BE2C (cell line): ENCODE data around the gene RGS16. TPM values are rescaled to one million over a fixed set of nuclear protein-coding genes. Genes with fewer than 3 reads are reported as not detected.

Experiments used
- DNase-seq: peaks from one replicate; pipeline ENCODE4 v3.0.0-alpha.2; 2020
- H3K27me3 ChIP-seq: fragments of 250-450 bp; sonication (Bioruptor Pico); 2 replicates; pipeline ENCODE4 v1.5.1; 2020; ENCODE audit warnings: mild to moderate bottlenecking
- H3K36me3 ChIP-seq: fragments of 250-450 bp; sonication (Bioruptor Pico); 2 replicates; pipeline ENCODE4 v1.5.1; 2020; ENCODE audit warnings: mild to moderate bottlenecking
- H3K4me1 ChIP-seq: fragments of 250-450 bp; sonication (Bioruptor Pico); 2 replicates; pipeline ENCODE4 v1.5.1; 2020
- H3K4me3 ChIP-seq: 2 replicates; pipeline ENCODE4 v1.5.1; 2011; ENCODE audit warnings: low read depth, low read length
- H3K9me3 ChIP-seq: fragments of 250-450 bp; sonication (Bioruptor Pico); 2 replicates; pipeline ENCODE4 v1.5.1; 2020
- polyA plus RNA-seq: library from polyadenylated mRNA; unstranded; fragments of >200 nt; gene quantifications from one replicate; pipeline ENCODE4 v1.2.1, GENCODE V29; 2012; ENCODE audit warnings: low read depth, missing spikeins; ENCODE audit not compliant: insufficient read length, insufficient read depth
- TF ChIP-seq, protein P1 (sequence below): IDR thresholded peaks from 2 replicates; pipeline ENCODE4 v1.5.1; 2012; ENCODE audit warnings: mild to moderate bottlenecking, low read depth, low read length

The RGS16 gene, protein sequence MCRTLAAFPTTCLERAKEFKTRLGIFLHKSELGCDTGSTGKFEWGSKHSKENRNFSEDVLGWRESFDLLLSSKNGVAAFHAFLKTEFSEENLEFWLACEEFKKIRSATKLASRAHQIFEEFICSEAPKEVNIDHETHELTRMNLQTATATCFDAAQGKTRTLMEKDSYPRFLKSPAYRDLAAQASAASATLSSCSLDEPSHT
- polyA plus RNA-seq: 279 TPM

DNA sequence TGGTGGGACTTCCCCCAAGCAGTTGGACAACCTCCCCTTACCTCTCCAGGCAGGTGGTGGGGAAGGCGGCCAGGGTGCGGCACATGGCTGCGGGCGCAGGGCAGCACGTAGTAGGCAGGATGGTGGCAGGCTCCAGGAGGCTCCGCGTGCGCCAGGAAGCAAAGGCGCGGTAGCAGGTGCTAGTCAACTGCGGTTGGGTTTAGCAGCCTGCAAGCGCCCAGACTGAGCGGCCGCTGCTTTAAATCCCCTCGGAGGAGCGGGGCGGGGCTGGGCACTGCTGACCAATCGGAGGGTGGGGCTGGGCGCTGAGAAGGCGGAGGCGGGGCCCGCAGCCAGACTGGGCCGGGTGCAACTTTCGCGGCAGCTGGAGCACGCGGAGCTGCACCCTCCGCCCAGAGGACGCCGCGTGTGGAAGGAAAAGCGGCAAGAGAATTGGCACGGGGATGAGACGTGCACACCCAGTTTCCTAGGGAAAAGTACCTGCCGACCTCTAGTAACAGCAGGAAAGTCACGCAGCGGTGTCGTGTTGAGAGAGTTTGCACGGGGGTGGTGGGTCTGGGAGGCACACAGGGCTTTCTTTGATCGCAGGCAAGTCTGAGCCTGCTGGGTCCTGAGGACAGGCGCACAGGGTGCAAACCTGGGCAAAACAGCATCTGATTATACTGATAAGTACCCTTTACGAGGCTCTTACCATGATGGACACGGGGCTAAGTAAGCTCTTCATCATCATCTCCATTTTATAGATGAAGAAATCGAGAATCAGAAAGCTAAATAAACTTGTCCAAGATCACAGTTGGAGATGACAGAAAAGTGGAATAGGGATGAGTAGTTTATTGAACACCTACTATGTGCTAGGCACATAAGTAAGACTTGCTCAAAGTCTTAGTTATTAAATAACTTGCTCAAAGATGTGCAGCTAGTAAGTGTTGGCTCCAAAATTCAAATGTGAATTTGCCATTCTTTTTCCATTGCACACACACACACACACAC, at the start of gene RGS16:
Gene RGS16, minus strand, starts transcription at position 215 of the 990 bp plus-strand sequence. Its CDS starts 130 bp downstream, at position 85.
- Histone ChIP-seq H3K4me1 (peaks cover 39% of the 10 kb centered on the region), H3K27me3 (no peaks in the 10 kb centered on the region), H3K36me3 (peaks cover 46% of the 10 kb centered on the region), H3K4me3 (peak within 1 kb of the TSS; percentile 82), H3K9me3 (no peaks in the 10 kb centered on the region)
- DNase-seq: peak; percentile 98
- TF ChIP-seq, protein P1, sequence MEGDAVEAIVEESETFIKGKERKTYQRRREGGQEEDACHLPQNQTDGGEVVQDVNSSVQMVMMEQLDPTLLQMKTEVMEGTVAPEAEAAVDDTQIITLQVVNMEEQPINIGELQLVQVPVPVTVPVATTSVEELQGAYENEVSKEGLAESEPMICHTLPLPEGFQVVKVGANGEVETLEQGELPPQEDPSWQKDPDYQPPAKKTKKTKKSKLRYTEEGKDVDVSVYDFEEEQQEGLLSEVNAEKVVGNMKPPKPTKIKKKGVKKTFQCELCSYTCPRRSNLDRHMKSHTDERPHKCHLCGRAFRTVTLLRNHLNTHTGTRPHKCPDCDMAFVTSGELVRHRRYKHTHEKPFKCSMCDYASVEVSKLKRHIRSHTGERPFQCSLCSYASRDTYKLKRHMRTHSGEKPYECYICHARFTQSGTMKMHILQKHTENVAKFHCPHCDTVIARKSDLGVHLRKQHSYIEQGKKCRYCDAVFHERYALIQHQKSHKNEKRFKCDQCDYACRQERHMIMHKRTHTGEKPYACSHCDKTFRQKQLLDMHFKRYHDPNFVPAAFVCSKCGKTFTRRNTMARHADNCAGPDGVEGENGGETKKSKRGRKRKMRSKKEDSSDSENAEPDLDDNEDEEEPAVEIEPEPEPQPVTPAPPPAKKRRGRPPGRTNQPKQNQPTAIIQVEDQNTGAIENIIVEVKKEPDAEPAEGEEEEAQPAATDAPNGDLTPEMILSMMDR: no peak

DNA sequence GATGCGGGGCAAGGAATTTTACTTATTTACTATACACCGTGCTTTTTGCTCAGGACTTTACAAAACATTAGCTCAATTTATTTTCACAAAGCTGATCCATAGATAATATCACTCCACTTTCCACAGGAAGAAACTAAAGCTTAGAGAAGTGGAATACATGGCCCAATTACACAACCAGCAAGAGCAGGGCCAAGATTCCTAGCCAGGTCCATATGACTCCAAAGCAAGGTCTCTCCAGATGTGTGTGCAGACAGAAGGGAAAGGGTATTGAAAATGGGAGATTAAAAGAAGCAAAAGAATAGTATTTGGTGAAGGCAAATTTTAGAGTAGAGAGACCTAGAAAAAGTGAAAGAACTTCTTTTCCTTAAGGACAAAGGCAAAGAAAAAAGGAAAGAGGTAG, 49.8 kb upstream of the RGS16 start:
- TF ChIP-seq, protein P1: no peak
- DNase-seq: no peak
- Histone ChIP-seq H3K4me1 (no peaks in the 10 kb centered on the region), H3K9me3 (no peaks in the 10 kb centered on the region), H3K4me3 (no peak overlapping the region), H3K27me3 (no peaks in the 10 kb centered on the region), H3K36me3 (no peaks in the 10 kb centered on the region)

DNA sequence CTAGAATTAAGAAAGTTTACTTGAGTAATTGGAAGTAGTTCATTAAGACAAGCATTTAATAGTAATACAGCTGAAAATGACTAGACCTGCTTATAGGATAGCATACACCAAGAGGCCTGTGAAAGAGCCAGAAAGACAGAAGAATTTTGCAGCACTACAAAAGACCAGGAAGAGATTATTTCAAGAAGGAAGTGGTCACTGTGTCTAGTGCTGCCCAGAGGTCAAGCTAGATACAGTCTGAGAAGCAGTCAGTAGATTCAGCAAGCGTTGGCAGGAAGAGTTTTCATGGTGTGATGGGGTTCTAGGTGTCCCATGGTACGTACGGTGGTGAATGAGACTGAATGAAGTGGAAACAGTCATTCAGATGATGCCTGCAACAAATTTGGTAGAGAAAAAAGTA, 48.7 kb upstream of the RGS16 start:
- Histone ChIP-seq H3K36me3 (no peaks in the 10 kb centered on the region), H3K27me3 (no peaks in the 10 kb centered on the region), H3K4me3 (no peak overlapping the region), H3K4me1 (no peaks in the 10 kb centered on the region), H3K9me3 (no peaks in the 10 kb centered on the region)
- DNase-seq: no peak
- TF ChIP-seq, protein P1: no peak

DNA sequence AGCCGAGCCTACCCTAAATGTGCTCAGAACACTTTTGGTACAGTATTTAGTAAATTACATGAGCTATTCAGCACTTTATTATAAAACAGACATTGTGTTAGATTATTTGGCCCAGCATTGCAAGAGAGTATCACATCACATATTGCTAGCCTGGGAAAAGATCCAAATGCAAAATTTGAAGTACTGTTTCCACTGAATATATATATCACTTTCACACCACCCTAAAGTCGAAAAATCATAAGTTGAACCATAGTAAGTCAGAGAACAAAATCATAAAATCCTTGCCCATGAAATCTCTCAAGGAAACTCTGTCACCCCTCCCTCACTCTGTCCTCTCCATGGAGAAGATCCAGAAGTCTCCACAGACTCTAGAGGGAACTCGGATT, 47.1 kb upstream of the RGS16 start:
- Histone ChIP-seq H3K4me1 (no peaks in the 10 kb centered on the region), H3K4me3 (no peak overlapping the region), H3K9me3 (no peaks in the 10 kb centered on the region), H3K36me3 (no peaks in the 10 kb centered on the region), H3K27me3 (no peaks in the 10 kb centered on the region)
- DNase-seq: no peak
- TF ChIP-seq, protein P1: no peak

DNA sequence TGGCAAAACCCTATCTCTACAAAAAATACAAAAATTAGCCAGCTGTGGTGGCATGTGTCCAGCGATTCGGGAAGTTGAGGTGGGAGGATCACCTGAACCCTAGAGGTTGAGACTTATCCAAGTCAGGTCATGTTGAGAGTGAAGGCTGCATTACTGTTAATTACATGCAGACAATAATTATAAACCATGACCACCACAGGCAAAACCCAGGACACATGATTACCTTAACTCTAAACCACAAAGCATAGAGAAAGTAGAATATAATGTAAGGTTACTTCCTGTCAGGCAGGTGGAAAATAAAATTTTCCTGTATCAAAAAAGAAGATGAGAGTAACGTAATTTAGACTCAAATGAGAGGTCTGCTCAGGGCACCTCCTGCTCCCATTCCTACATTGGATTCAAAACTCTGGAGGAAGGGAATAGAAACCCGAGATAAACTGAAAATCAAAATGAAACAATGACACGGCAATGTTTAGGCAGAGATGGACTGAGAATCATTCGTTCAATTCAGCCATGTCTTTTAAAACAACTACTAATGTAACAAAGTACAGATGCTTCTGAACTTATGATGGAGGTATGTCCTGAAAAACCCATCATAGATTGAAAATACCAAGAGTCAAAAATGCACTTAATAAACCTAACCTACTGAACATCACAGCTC, 46.6 kb upstream of the RGS16 start:
- no peaks in the 10 kb centered on the region for H3K36me3 ChIP-seq
- DNase-seq: no peak
- H3K4me1 ChIP-seq: no peaks in the 10 kb centered on the region
- no peaks in the 10 kb centered on the region for H3K27me3 ChIP-seq
- TF ChIP-seq, protein P1: no peak
- no peaks in the 10 kb centered on the region for H3K9me3 ChIP-seq
- no peak overlapping the region for H3K4me3 ChIP-seq
